H1 (cell line): Measurements from ENCODE around the gene CYP2S1. TPM values are rescaled to one million over a fixed set of nuclear protein-coding genes. Genes with fewer than 3 reads are reported as not detected.

Source experiments
- BCL11A ChIP-seq, 2 experiments: IDR thresholded peaks; one replicate each; pipeline ENCODE4 v1.6.1; 2011; ENCODE audit warnings: low read depth in 2 of 2, low read length in 2 of 2, mild to moderate bottlenecking in 2 of 2
- SIN3A ChIP-seq, 2 experiments: IDR thresholded peaks in 1 of 2; conservative IDR thresholded peaks in 1 of 2; 2 replicates each; pipeline ENCODE4 v1.6.1; 2011 to 2012; ENCODE audit warnings: low read length in 2 of 2, improper control_type of control experiment in 1 of 2, low read depth in 1 of 2, mild to moderate bottlenecking in 1 of 2
- TAF7 ChIP-seq: optimal IDR thresholded peaks from 2 replicates; pipeline ENCODE3; 2011; ENCODE audit warnings: low read depth, mild to moderate bottlenecking, inconsistent platforms, low read length, moderate library complexity, borderline replicate concordance
- TEAD4 ChIP-seq: IDR thresholded peaks from 2 replicates; pipeline ENCODE4 v1.6.1; 2012; ENCODE audit warnings: low read depth, low read length, inconsistent platforms, mixed read lengths
- polyA plus RNA-seq, 7 experiments: library from polyadenylated mRNA; depleted of rRNA in 3 of 7; stranded (reverse) in 5 of 7; unstranded in 2 of 7; fragments of >200 nt in 5 of 7; fragments of 200-250 nt in 2 of 7; gene quantifications; 1 replicate in 5 of 7; 2 replicates in 1 of 7; 4 replicates in 1 of 7; pipeline versions ENCODE4 v1.2.1 to v1.2.3, GENCODE V29; 2011 to 2013; ENCODE audit warnings: missing spikeins in 2 of 7, mixed read lengths in 2 of 7
- total RNA-seq: library from RNA; stranded (reverse); fragmentation: NEBNext Ultra II Directional; extraction: Animal tissue kit (Norgen Biotek cat#: 25700); gene quantifications from 2 replicates; pipeline ENCODE4 v1.2.1, GENCODE V29; 2021

Gene CYP2S1
- total and polyA plus RNA-seq, 2 of the 8 experiments (the other 6 are each of a cell fraction or from before 2014, with no cell fraction given) = 97.9 to 245 TPM

GRCh38 chr19:41221514-41222205 is 28.6 kb downstream of the CYP2S1 start (continued):
- no peak for TF ChIP-seq SIN3A (conservative IDR thresholded peaks at IDR 0.05 in 1 of 2, IDR thresholded peaks at IDR 0.05 in 1 of 2; ENCODE audit: low read depth in 1 of 2, low read length in 2 of 2)
- no peak for TF ChIP-seq TEAD4
- no peak for TF ChIP-seq TAF7
- TF ChIP-seq BCL11A (IDR thresholded peaks at IDR 0.05; ENCODE audit: low read depth in 2 of 2, low read length in 2 of 2) = no peak
- TF ChIP-seq, all 59 proteins: peak for 0
